ENCODE results near the gene PAPOLA.

DNA sequence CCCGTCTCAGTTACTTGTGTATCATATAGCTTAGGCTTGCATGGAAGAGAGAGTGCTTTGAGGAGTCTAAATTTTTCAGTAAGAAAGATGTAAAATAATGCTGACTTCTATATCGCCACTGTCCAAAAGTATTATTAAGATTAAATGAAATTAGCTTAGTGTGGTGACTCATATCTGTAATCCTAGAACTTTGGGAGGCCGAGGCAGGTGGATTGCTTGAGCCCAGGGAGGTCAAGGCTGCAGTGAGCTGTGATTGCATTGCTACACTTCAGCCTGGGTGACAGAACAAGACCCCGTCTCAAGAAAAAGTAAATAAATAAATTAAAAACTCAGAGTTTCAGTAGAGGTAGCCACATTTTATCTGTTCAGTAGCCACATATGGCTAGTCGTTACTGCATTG is 23.3 kb downstream of the PAPOLA start:
- TF ChIP-seq EZH2phosphoT487 (IDR thresholded peaks at IDR 0.05; ENCODE audit: borderline replicate concordance, low read depth, low read length), result no peak
- TF ChIP-seq, protein P1, sequence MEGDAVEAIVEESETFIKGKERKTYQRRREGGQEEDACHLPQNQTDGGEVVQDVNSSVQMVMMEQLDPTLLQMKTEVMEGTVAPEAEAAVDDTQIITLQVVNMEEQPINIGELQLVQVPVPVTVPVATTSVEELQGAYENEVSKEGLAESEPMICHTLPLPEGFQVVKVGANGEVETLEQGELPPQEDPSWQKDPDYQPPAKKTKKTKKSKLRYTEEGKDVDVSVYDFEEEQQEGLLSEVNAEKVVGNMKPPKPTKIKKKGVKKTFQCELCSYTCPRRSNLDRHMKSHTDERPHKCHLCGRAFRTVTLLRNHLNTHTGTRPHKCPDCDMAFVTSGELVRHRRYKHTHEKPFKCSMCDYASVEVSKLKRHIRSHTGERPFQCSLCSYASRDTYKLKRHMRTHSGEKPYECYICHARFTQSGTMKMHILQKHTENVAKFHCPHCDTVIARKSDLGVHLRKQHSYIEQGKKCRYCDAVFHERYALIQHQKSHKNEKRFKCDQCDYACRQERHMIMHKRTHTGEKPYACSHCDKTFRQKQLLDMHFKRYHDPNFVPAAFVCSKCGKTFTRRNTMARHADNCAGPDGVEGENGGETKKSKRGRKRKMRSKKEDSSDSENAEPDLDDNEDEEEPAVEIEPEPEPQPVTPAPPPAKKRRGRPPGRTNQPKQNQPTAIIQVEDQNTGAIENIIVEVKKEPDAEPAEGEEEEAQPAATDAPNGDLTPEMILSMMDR (conservative IDR thresholded peaks at IDR 0.05; ENCODE audit: low read length), result no peak
